GM19372 (cell line): ENCODE data around the gene GNA14.
"Not testable (repeated sequence)": the region's sequence is repeated elsewhere in the genome, so short reads cannot be mapped to it uniquely, and the experiment has no call there.

Source experiments
- ATAC-seq: cut with Tn5 transposase; IDR thresholded peaks from one replicate; pipeline ENCODE4 v1.9.1; 2021; ENCODE audit warnings: mild to moderate bottlenecking, low read depth, moderate library complexity; ENCODE audit not compliant: unreplicated experiment

Gene GNA14

DNA sequence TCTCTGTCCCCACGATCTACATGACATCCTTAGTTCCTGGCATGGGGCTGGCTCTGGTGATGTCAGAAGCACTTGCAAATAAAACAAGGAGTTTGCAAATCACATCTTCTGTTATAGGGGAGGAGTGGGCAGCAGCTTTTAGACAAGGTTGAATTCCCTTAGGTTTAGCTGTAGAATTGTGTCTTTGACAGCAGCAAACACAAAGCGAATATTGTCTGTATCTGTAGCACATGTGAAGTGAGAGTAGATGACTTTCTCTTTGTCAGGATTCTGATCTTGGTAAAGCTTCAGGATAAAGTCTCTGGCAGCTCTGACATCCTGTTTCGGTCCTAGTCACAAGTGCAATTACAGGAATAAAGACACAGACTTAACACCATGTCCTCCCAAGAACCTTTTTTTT, 224.3 kb downstream of the GNA14 start:
- ATAC-seq = no peak

DNA sequence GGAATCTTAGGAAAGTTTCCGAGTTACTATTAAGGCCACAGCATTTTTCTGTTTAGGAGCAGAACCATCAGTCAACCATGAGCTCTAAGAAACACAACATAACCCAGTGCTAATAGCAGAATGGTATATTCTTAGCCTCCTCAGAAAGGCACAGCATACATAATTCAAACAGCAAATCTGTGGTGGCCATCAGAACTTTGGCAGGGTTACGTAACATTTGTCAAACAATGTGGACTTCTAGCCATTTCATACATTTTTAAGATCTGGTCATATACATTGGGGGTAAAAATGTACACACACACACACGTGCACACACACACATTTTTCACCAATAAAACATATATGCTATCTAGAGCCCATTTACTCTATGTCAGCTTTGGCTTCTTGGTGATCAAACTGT, 225.2 kb downstream of the GNA14 start:
- no peak for ATAC-seq

- no peak for ATAC-seq
Observed at GRCh38 chr9:77421506-77422265, 226.4 kb downstream of the GNA14 start.

- no peak for ATAC-seq
Observed at GRCh38 chr9:77420641-77421040, 227.5 kb downstream of the GNA14 start.

- ATAC-seq = no peak
Observed at GRCh38 chr9:77418226-77418625, 229.9 kb downstream of the GNA14 start.

DNA sequence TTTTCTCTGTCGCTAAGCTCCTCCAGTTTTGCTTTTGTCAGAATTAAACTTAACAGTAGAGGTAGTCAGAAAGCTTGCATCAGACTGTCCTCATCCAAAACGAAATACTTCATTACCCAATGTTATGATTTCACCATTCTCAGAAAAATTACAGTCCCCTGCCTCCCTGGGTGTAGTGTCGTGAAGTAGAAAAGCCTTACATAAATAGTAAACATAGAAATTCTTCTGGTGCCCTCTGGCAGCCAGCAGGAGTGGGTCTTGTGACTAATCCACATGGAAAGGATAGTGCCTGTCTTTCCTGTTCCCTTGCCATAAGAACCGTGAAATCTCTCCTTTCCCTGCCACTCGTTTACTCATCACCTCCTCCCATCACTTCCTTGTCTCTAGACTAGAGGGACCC, 230.6 kb downstream of the GNA14 start:
- no peak for ATAC-seq

DNA sequence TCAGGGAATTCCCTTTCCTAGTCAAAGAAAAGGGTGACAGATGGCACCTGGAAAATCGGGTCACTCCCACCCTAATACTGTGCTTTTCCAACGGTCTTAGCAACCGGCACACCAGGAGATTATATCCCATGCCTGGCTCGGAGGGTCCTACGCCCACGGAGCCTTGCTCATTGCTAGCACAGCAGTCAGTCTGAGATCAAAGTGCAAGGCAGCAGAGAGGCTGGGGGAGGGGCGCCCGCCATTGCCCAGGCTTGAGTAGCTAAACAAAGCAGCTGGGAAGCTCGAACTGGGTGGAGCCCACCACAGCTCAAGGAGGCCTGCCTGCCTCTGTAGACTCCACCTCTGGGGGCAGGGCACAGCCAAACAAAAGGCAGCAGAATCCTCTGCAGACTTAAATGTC, 239.6 kb downstream of the GNA14 start:
- ATAC-seq = not testable (repeated sequence)

DNA sequence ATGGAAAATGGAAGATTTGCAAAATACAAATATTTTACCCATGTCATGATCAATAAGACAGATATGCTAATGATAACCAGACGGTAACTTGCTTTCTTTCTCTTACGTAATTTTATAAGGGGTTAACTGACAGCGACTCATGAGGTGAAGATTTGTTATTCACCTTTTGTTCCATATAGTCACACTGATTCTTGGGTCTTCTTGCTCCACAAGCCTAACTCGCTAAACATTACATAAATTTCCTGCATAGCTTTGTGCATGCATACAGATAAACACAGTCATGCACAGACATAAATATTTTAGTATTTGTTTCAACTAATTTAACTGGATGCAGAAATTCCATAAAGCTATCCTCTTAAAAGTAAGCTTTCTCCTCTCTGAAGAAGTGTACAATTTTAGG, 244.9 kb downstream of the GNA14 start:
- no peak for ATAC-seq

DNA sequence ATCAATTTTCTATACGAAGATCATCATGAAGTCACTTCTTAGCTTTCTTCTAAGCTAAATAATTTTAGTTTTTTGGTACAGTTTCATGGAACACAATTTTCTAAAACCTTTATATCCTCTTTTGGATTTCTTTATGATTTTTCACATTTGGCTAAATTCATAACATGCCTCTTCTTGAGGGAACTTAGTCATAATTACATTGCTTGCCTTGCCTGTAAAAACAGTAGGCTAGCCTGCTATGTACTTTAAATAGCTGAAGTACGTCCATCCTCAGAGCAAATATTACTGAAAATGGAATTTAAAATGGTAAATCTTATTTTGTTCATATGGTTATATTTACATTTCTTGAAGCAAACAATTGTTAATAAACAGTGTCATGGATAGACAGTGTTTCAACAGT, 245.8 kb downstream of the GNA14 start:
- ATAC-seq = no peak

DNA sequence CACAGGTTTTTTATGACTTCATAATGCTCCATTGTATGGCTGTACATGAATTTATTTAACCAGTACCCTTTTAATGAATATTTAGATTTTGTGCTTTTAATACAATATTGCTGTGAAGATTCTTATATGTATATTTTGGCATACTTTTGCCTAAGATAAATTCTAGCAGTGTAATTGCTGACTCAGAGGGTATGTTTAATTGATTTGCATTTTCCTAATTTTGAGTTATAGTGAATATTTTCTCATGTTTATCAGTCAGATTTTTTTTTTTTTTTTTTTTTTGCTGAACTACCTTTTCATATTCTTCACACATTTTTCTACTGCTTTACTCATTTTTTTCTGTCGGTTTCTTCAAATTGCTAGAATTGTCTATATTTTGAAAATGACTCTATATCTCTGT, 248.2 kb downstream of the GNA14 start:
- no peak for ATAC-seq

DNA sequence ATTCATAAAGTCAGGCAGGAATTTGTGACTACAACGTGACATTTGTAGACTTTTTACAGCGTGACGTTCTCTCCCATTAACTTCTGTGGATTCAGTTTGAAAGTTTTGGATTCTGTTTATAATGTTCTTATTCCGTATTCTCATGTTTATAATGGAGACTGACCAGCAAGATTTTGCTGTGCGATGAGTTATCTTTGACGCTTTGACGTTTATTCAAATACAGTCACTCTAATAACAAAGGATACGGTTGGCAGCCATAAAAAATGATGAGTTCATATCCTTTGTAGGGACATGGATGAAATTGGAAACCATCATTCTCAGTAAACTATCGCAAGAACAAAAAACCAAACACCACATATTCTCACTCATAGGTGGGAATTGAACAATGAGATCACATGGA, 249.5 kb downstream of the GNA14 start:
- not testable (repeated sequence) for ATAC-seq

DNA sequence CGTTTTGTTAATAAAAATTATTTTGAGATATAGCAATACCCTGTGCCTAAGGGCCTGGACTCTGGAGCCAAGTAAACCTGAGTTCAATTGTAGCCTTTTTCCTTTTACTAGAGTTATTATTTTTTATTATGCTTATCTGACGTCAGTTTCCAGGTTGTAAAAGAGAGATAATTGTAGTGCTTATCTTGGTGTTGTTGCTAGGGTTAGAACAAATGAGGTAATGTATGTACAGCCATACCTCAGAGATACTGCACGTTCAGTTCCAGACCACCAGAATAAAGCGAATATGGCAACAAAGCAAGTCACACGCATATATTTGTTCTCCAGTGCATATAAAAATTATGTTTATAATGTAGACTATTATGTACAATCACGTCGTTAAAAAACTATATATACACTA, 255.8 kb downstream of the GNA14 start:
- ATAC-seq = no peak

DNA sequence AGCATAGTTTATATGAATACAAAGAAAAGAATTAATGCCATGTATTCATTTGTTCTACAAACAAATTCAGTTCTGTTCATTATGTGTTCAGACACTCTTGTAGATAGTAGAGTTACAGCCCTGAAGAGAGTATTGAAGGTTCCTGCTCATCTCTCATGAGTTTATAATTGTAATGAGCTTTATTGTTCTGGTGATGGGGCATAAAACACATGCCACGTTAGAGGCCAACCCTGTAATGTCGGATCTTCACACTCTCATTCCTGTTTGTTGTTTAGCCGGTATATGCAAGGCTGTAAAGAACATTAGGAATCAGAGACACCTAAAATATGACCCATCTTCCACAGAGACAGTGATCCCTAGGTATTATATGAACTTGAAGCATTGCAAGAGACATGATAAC, 256.3 kb downstream of the GNA14 start:
- no peak for ATAC-seq

DNA sequence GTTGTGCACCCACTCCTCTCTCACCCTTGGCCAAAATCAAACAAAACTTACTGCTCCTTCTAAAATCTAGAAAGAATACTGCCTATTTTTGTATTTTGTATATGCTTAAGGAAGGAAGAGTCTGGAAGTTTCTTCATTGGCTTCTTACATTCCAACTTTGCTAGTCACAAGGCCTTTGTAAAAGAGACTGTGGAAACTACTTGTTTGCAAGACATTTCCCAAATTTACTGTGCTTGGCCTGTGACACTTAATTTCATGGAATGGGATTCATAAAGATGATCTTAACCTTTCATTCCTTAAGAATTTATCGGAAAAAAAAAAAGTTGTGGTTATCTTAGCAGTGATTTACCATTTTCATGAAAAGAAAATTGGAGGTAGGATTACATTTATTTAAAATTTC, 261.9 kb downstream of the GNA14 start:
- no peak for ATAC-seq

DNA sequence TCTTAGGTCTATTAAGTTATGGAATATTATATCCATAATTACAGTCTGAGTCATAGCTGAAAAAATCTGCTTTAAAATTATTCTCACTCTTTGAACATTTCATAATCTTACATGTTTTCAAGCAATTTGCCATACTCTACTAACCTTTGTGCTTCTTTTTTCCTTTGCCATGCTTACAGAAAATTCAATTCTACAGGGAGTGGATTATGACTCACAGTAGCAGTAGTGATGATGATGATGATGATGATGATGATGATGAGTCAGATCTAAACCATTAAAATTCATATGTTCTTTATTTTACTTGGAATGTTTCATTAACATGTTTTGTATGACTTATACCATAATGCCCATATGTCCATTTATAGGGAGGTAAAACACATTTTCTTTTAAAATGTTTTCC, 263.7 kb downstream of the GNA14 start:
- ATAC-seq = no peak

- ATAC-seq = no peak
Observed at GRCh38 chr9:77375956-77376532, 272.1 kb downstream of the GNA14 start.

DNA sequence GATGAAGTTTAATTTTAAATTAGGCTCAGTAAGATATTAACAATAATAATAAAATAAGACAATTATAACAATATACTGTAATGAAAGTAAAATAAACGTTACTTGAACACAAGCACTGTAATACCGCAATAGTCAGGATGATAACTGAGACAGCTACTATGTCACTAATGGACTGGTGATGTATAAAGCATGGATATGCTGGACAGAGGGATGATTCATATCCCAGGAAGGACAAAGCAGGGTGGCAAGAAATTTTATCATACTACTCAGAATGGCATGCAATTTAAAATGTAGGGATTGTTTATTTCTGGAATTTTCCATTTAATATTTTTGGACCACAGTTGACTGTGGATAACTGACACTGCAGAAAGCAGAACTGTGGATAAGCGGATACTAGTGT, 273.9 kb downstream of the GNA14 start:
- ATAC-seq = no peak
